Stimulated activated CD4-positive, alpha-beta T cell treated with anti-CD3 and anti-CD28 coated beads, Interleukin-4, amount 100 ng/mL, for 1 hour (primary cell): ENCODE data around the gene LHX6.
A peak's percentile ranks its signal among the peaks of the same experiment; 100 is the strongest.

ENCODE experiments used
- DNase-seq: peaks from one replicate; pipeline ENCODE4 v3.0.0-alpha.2; 2020

Gene LHX6

DNA sequence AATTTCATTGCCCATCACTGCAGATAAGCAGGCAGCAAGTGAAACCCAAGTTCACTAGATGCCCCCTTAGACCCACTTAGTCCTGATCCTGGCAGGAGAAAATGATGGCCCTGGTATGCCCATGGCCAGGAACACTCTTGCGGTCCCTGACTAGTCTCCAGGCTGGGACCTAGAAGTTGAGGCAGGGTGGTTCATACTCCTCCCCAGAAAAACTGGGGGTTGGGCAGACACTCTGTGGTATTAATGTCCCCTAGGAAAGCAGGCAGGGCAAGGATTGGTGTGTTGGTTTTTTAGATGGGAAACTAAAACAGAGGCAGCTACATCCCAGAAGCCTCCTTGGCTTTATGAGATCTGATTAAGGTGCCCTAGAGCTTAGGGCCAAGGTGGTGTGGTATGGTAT is 13.1 kb downstream of the LHX6 start:
- no peak for DNase-seq

DNA sequence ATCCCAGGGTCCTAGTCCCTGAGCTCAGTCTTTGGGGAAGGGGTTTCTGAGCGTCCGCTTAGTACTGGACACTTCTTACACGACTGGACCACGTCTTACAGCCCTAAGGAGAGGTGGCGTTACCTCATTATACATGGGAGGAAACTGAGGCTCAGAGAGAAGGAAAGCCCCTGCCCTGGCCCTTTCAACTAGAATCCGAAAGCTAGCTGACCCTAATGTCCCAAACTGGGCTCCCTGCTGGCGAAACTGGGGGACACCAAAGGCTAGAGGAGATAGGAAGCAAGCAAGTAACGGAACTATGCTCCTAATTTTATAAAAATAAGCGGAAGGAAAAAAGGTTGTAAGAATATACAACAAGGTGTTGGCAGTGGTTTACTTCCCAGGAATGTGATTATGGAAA is 14.2 kb downstream of the LHX6 start:
- no peak for DNase-seq

DNA sequence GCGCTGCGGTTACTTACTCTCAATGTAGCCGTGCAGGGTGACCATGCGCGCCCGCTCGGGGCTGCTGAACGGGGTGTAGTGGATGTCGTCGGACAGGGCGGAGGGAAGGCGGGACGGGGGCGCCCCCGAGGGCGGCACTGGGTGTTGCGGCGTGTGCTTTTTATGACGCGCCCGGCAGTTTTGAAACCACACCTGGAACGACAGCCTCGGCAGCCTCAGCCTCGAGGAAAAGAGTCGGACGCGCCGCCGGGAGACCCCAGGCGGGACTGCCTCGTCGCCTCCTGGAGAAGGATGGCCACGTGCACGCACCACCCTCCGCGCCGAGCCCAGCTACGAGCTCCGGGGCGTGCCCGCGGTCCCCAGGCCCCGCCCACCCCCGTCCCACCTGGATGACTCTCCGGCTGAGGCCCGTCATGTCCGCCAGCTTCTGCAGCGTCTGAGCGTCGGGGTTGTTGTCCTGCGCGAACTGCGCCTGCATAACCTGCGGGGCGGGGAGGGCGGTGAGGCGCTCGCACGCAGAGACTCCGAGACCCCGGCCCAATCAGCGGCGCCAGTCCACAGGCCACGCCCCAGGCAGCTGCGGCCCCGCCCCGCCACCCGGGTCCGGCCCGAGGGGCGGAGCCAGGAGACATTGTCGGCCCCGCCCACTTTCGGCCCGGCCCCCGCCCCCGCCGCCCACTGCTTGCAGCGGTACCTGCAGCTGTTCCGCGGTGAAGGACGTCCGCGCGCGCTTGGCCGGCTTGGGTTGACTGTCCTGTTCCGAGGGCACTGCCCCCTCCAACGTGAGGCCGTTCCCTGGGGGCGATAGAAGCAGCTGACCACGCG is 15.0 kb downstream of the LHX6 start:
- DNase-seq: peak; percentile 59

DNA sequence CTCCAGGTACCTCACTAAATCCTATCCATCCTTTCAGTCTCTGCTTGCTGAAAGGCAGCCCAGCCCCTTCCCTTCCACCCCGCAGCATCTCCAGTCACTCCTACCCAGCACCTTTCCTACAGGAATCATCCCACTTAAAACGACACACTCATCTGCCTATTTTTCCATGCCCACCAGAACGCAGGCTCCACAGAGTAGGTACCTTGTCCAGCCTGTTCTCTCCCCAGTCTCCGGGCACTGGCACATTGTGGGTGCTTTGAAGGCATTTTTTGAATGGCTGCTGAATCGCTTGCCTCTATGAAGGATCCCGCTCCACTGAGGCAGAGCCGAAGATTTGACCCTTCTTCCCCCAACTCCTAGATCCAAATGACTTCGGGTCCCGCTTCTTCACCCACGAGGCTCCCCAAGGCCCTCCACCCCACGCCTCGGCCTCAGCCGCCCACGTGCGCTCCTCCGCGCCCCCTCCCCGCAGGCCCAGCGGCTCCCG is 15.6 kb downstream of the LHX6 start:
- no peak for DNase-seq

DNA sequence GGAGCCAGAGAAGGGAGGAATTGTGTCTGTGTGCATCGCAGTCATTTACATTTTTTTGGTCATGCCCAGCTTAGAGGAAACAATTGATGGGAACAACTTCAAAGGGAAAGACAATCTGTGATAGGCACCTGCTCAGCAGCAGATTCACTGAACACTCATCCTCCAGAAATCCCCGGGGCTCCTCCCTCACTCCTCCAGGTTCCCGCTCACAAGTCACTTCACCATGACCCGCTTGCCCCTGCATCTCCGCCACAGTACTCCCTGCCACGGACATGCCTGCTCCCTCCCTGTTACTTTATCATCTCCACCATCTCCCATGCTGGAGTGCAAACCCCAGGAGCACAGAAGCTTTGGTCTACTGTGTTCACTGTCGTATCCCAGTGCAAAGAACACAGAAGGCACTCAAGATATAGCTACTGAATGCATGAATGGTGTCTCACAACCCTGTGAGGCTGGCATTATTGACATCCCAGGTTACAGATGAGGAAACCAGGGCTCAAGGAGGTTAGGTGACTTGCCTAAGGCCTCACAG is 16.2 kb downstream of the LHX6 start:
- no peak for DNase-seq

DNA sequence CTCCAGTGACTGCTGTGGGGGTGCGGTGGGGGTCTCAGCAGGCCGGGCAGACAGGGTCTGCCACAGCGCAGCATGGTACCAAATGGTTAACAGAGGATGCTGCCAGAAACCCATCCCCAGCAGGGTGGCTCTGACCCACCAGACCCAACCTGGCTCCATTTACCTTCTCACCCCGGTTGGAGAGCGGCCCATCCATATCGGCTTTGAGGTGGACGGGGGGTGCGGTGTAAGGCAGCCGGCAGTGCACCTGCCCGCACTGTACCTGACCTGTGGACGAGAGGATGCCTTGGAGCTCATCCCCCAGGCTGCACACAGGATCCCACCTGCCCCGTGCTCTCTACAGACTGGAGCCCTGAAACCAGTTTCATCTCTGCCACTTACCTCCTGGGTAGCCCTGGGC is 19.3 kb downstream of the LHX6 start:
- no peak for DNase-seq

DNA sequence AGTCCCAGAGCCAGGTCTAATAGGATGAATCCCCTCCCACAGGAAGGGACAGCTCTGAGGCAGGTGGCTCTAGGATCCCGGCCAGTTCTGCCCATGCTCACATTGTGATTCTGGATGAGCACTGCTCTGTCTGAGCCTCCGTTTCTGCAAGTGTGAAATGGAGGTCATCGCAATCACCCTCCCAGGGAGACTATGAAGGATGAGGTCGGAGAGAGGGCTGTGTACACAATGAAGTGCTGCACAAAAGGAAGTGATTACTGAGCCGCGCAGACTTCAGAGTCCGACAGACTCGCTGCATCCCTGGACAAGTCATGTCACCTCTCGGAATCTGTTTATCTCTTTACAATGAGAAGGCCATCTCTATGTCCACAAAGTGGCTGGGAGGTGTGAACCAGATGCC is 21.7 kb downstream of the LHX6 start:
- no peak for DNase-seq

DNA sequence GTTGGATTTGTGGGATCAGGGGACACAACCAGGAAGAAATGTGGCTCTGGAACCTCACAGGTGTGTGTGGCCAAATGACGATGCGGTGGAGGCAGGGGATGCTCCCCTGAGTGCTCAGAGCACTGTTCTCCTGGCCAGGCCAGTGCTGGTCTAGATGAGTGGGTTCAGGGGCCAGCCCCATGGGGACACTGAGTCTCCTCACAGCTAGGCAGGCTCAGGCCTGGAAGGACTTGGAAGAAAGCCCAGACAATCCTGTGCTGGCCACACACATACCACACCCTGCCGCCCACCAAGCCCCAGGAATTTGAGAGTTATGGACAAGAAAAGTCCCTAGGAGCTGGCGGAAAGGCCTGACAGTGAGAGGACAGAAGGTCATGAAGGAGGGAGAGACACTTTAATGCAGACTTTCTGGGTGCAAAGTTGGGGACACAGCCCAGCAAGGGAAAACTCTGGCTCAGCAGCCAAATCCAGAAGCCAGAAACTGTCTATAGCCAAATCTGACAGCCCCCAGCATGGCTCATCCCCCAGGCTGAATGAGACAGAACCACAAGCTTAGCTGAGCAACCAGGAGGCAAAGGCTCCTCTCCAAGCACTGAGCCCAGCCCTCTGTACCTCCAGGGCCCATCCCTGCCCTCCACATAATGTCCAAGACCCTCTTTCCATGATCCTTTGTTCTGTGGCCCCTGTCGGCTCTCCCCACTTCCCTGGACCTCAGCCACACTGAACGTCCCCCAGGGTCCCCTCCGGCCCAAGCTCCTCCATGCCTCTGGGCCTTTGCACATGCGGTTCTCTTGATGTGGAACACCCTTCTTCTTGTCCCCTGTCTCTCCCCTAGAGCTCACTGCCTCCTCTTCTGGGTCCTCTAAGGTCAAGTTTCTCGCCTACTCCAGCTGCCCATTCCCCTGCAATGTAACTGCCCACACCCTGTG is 22.4 kb downstream of the LHX6 start:
- DNase-seq: no peak

DNA sequence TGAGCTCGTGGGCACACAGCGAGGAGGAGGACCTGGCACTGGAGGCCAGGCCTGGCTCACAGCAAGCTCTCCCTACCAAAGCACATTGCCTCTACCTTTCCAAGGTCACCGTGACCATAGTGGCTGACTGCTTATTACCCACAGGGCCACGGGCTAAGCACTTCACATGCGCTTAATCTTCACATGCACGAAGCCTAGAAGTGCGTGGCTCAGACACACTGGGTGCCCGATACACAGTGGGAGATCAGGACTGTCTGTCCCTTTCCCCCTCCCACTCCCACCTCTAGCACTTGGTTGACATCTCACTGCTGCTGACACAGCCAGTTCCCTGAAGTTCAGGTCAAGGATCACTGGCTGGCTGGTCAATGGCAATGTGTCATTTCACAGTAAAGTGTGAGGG is 23.6 kb downstream of the LHX6 start:
- no peak for DNase-seq

DNA sequence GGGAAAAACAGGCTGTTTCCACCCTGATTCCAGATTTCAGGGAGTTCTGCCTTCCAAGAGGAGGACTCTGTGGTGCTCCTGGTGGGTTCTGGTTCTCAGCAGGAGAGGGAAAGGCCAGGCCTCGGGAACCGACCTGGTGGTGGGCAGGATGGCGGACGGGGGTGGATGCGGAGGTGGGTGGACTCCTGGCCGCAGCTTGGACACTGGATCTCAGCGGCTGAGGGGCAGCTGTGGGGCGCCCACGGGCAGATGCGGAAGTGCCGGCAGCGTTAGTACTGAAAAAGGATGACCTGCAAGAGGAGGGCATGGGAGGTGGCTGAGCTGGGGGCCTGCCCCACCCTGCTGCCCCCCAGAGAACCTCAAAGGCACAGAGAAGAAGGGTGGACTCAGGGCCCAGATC is 24.3 kb downstream of the LHX6 start:
- DNase-seq: no peak

DNA sequence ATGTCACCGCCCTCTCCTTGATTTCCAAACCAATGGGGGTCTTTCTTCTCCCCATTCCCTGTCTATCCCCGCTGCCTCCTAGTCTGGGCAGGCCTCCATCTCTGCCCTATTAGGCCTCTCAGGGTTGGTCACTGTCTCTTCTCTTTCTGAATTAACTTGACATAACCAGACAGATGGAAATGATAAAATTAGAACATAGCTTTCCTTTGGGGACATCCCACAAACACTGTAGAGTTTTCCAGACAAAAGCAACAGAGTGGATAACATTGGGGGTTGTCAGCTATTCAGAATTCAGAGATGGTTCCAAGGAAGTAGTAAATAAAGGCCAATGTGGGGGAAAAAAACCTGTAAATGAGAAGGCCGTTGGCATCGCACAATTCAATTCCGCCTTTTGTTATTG is 24.7 kb downstream of the LHX6 start:
- DNase-seq: no peak

DNA sequence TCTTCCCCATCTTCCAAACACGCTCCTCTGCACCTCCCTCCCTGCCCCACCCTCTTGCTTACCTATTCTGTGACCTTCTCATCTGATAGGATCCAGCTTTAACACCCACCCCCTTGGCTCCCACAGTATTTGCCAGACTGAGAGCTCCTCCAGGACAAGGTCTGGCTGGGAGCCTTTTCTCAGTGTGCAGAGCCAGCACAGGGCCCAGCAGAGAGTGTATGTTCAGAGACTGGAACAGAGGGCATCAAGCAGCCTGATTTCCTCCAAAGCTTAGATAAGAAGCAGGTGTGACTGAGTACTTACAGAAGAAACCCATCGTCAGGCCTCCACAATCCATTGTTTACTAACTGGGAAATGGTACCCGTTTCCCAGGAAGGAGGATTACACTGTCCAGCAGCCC is 26.6 kb downstream of the LHX6 start:
- no peak for DNase-seq

DNA sequence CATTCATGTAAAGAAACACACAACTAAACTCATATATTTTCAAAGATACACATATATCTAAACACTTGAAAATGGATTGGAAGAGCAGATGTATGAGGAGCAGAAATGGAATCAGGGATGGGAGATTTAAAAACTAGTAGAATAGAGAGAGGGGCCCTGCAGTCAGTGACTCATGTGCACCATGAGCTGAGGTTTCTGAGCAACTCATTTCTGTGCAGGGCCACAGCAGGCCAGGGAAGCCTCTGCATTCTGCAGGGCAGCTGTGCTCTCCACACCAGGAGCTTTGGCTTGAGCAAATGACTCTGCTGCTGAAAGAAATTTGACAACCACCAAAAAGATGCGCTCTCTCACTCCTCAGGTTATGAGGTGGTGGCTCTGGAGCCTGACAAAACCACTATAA is 27.1 kb downstream of the LHX6 start:
- no peak for DNase-seq

DNA sequence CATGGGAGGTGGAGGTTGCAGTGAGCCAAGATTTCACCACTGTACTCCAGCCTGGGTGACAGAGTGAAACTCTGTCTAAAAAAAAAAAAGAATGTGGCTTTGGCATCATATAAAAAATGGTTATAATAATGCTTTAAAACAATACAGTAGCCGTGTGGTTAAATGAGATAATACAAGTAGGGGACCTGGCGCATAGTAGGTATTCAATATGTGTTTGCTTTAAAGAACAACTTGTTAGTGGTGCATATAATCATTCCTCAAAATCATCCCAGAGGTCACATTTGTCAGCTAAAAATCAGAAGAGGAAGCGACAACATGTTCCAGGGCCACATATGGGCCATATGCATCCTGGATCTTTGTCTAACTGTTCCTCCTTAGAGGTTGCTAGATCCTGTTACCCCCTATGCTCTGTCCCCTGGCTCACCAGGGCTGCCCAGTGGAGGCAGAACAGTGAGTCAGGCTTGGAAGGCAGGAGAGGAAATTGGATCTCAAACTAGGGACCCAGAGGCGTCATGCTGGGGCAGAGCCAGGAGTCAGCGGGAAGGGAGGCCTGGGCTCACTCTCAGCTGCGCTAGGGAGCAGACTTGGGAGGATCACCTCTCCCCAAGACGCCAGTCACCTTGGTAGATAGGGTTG is 27.7 kb downstream of the LHX6 start:
- DNase-seq: no peak

DNA sequence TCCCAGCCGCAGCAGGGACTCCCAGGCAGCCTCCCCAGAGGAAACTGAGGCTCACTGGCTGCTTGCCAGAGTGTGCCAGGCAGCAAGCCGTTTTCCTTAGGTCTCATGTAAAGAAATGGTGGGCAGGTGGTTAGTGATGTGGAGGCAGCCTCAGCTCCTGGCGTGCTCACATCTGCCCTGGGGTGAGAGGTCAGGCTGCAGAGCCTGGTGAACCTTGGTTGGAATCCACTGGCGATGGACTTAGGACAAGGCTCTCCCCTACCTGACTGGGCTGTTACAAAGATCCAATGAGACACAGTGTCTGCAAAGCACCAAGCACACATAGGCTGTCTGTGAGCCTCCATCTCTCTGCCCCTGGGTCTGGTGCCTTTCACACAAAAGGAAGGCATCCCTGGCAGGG is 30.9 kb downstream of the LHX6 start:
- DNase-seq: no peak

DNA sequence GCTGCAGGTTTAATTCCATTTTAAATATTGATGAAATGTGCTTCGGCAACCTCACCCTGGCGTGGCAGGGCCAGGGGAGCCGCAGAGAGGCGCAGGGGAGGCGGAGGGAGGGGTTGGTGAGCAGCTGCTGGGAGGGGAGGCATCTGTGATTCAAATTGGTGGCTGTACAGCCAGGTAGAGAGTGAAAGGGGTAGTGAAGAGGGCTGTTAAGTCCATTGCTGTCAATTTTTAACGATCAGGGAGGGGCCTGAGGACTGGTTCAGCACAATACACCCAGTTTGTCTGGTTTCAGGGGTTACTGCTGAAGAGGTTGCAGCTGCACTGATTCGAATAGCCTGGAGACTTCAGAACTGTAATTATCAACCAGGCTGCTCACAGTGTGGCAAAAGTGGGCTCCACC is 31.3 kb downstream of the LHX6 start:
- no peak for DNase-seq

DNA sequence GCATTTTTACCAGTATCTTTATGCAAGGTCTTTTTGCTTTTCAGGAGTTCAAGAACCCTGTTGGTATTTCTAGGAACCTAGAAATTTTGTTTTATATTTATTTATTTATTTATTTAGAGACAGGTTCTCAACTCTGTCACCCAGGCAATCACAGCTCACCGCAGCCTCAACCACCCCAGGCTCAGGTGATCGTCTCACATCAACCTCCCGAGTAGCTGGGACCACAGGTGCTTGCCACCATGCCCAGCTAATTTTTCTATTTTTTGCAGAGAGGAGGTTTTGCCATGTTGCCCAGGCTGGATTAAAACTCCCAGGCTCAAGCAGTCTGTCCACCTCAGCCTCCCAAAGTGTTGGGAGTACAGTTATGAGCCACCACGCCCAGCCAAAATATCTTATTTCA is 32.9 kb downstream of the LHX6 start:
- no peak for DNase-seq

DNA sequence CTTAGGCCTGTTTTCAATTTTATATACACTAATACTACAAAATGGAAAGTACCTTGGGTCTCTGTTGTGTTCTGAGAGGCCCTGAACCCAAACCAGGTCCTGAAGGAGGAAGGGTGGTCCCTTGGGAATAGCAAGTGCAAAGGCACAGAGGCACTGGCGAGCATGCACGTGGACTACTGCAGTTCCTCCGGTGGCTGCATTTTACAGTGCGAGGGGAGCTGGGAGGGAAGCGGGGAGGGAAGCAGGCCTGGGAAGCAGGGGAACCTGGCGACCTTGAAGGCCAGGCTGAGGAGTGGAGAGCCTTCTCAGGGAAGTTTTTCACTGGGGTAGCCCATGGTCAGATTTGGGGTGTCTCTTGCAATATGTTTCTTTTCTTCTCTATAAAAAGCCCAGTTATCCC is 35.1 kb downstream of the LHX6 start:
- no peak for DNase-seq

DNA sequence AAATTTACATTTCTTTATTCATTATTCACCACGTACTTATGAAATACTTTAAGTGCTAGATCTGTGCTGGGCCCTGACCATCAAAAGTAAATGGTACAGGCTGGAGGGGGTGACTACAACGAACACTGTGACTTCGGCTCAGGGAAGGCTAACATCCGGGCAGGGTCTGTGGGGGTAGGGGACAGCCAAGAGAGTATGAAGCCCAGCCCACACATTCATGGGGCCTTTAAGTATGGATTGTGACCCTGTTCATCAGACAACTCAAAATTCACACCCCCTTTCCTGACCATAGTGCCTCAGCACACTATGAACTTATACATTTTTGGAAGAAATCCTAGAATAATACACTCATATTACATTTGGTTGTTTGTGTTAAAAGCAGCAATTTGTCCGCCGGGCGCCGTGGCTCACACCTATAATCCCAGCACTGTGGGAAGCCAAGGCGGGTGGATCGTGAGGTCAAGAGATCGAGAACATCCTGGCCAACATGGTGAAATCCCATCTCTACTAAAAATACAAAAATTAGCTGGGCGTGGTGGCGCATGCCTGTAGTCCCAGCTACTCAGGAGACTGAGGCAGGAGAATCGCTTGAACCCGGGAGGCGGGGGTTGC is 35.7 kb downstream of the LHX6 start:
- DNase-seq: no peak

DNA sequence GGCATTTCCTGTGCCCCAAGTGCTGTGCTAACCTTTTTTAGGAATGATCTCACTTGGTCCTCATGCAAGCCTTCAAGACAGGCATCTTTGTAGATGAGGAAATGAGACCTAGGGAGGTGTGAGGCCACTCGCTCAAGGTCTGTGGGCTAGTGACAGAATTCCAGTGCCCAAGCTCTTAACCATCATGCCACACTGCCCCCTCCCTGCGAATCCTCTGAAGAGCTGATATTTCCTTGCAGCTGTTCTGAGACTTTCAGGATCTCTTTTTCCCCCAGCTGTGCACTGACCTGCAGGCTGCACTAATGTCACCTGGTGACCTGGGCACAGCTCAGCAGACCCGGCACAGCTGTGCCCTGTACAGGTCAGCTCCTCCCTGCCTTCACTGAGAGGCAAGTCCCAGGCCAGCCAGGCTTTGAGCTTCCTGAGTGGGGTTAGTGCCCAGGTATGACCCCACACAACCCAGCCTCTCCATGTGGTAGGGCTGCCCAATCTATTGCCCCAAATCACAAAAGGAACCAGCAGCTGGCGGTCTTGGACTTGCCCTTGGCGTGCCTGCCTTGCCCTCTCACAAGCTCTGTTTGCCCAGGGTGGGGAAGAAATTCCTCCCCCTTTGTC is 36.4 kb downstream of the LHX6 start:
- DNase-seq: no peak

DNA sequence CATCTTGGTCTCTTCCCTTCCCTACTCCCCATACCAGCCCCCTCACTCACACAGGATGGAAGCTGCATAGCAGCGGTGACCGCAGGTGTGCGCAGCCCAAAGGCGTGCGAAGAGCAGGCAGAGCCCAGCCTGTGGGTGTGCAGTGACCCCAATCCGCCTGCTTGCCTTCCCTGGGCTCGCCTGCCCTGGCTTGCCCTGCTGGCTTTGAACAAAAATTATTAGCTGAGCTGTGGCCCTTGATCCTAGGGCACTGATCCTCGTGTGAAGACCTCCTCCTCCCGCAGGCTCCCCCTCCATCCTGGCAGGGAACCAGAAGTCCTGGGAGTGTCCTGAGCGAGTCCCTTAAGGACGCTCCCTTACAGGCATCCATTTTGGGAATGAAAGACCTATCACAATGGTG is 37.2 kb downstream of the LHX6 start:
- DNase-seq: no peak

DNA sequence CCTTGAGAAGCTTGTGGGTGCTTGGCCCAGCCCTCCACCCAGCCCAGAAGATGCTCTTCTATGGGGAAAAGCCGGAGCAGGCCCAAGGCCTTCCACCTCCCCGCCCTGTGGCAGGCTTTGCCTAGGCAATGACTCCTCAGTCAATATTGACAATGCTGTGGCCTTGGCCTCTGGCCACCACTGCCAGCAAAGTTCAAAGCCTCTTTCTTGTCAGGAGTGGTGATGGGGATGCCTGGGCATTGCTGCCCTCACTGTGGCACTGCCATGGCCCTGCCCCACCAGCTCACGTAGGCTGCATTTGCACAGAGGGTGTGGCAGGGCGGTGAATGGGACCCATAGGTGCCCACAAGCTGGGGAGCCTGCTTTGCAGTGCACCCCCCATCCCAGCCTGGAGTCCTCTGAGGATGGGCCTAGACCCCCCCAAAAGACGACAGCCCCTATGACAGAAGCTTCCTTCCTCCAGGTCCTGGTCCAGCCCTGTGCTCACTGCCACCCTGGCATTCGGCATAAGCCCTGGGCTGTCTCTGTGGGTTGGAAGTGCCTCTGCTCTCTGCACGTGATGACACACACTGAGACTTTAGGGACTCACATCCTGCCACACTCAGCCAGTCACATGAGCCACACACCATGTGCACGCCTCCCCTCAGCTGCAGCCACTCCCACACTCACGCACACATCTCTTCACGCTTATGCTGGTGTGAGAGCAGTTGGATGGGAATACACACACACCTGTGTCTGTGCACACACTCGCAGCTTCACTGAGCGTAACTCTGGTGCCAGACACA is 38.0 kb downstream of the LHX6 start:
- no peak for DNase-seq
